ENCODE results near the gene ASB9. TPM values are rescaled to one million over a fixed set of nuclear protein-coding genes. Genes with fewer than 3 reads are reported as not detected.

ASB9 gene
- total and polyA plus RNA-seq, 2 of the 8 experiments (the other 6 are each of a cell fraction or from before 2014, with no cell fraction given), result 0.54 to 1.2 TPM

DNA sequence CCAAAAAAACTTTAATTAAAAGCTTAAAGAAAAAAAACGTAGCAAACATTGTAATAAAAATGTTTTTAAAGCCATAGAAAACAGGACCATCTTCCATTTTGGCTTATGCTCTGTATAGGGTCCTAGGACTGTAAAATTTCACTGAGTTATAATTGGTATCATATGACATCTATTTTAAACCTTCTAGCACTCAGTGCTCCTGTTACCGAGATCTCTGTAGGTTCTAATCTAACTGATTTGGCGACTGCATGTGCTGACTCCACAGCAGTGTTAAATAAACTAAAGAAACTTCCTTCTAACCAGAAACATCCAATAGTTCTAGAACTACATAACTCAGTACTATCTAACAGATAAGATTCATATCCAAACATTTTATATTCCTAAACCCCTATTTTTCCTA is 45.6 kb upstream of the ASB9 start, which contains the start of gene ASB11:
ASB11 (minus strand) TSS at position 132 of the 400 bp plus-strand sequence; CDS start at position 97, 35 bp downstream.
- Histone ChIP-seq H2BK15ac (ENCODE audit: low read length) (no peak within 1 kb of the TSS), H2BK20ac (ENCODE audit: low read length) (no peak within 1 kb of the TSS), H2BK120ac (replicated peaks; ENCODE audit: low read depth, low read length) (no peak within 1 kb of the TSS), H4K5ac (ENCODE audit: insufficient read length, low read depth, low read length) (no peak within 1 kb of the TSS), H4K8ac (ENCODE audit: extremely low read depth, insufficient read depth, low read length) (no peak within 1 kb of the TSS), H3K27ac (ENCODE audit: low read depth, low read length) (no peak within 1 kb of the TSS), H3K9ac (replicated peaks in 1 of 4; ENCODE audit: extremely low read depth in 1 of 4, low read depth in 3 of 4, low read length in 3 of 4) (no peak within 1 kb of the TSS), H3K14ac (ENCODE audit: insufficient read length) (no peak within 1 kb of the TSS), H3K4me2 (ENCODE audit: insufficient read depth in 1 of 2, low read depth in 2 of 2, low read length in 2 of 2) (no peak within 1 kb of the TSS), H3K56ac (replicated peaks; ENCODE audit: insufficient read length, low read depth, low read length) (no peak within 1 kb of the TSS), H3K4ac (replicated peaks; ENCODE audit: insufficient read length, low read depth, low read length) (no peak within 1 kb of the TSS), H4K91ac (replicated peaks; ENCODE audit: insufficient read length, low read length) (no peak within 1 kb of the TSS), H3K23me2 (ENCODE audit: low read depth, low read length) (no peaks in the 10 kb centered on the region), H3K18ac (ENCODE audit: extremely low read depth, low read length) (no peak within 1 kb of the TSS), H2AK5ac (ENCODE audit: low read depth, low read length) (no peak within 1 kb of the TSS), H3K36me3 (ENCODE audit: control insufficient read depth in 2 of 4, insufficient read depth in 4 of 4, low read length in 3 of 4) (peaks cover 0 to under 1% (median 0%) of the 10 kb centered on the region in 4 experiments; a peak in 2 of 8 replicates), H3K79me1 (ENCODE audit: low read depth, low read length) (no peaks in the 10 kb centered on the region), H4K20me1 (replicated peaks in 1 of 2; ENCODE audit: control insufficient read depth in 1 of 2, insufficient read depth in 2 of 2, low read length in 2 of 2) (no peaks in the 10 kb centered on the region), H3K27me3 (replicated peaks in 1 of 4; ENCODE audit: control insufficient read depth in 3 of 4, extremely low read depth in 1 of 4, insufficient read depth in 3 of 4, low read length in 3 of 4) (no peaks in the 10 kb centered on the region), H2BK5ac (ENCODE audit: low read depth, low read length) (no peak within 1 kb of the TSS), H3K9me3 (ENCODE audit: insufficient read depth in 2 of 2, low read depth in 1 of 2, low read length in 1 of 2) (no peaks in the 10 kb centered on the region), H3K4me3 (ENCODE audit: extremely low read depth in 1 of 4, insufficient read depth in 2 of 4, low read depth in 3 of 4, low read length in 4 of 4) (no peak within 1 kb of the TSS), H3K4me1 (replicated peaks in 1 of 4; ENCODE audit: control insufficient read depth in 3 of 4, insufficient read depth in 4 of 4, low read length in 3 of 4) (no peaks in the 10 kb centered on the region), H3K23ac (ENCODE audit: insufficient read length) (no peak within 1 kb of the TSS), H2AFZ (ENCODE audit: low read length) (no peak within 1 kb of the TSS), H3K79me2 (ENCODE audit: control insufficient read depth in 1 of 2, insufficient read depth in 2 of 2, low read length in 2 of 2) (no peaks in the 10 kb centered on the region), H2BK12ac (ENCODE audit: low read depth, low read length) (no peak within 1 kb of the TSS)
- DNase-seq (ENCODE audit: low read depth in 1 of 2, low spot score in 2 of 2) (no peak), FAIRE-seq (no peak)
- 94% methylated on average over 3 of the region's 3 CpGs; no CpG with 5 or more reads in 1 of the 2 experiments for WGBS, 2 experiments (ENCODE audit: extremely low coverage in 1 of 2, insufficient coverage in 1 of 2, insufficient read length in 1 of 2, insufficient replicate concordance in 2 of 2, low coverage in 1 of 2, low lambda C conversion rate in 2 of 2, missing lambda C conversion rate in 1 of 2)
- TF ChIP-seq RNF2 (IDR thresholded peaks at IDR 0.05; ENCODE audit: borderline replicate concordance, low read depth, low read length, missing control alignments, poor library complexity, severe bottlenecking), result no peak
- CTCF ChIA-PET (ENCODE audit: partially characterized antibody), result no interaction called here
- POLR2A ChIA-PET (ENCODE audit: partially characterized antibody), result no interaction called here
